B cell (primary cell): ENCODE data around the gene ARID4A.
"Not testable (repeated sequence)": the region's sequence is repeated elsewhere in the genome, so short reads cannot be mapped to it uniquely, and the experiment has no call there.

ENCODE experiments used
- CTCF ChIP-seq: fragments of 200-600 bp; IDR thresholded peaks from one replicate; pipeline ENCODE4 v1.8.0; 2022; ENCODE audit warnings: antibody characterized with exemption, mild to moderate bottlenecking
- EZH2 ChIP-seq: IDR thresholded peaks from 2 replicates; pipeline ENCODE4 v1.6.1; 2012; ENCODE audit warnings: borderline replicate concordance, low read depth, mild to moderate bottlenecking, moderate library complexity, low read length; ENCODE audit not compliant: insufficient read depth, poor library complexity, severe bottlenecking

GRCh38 chr14:58339666-58340065, 41.3 kb downstream of the ARID4A start:
- not testable (repeated sequence) for TF ChIP-seq CTCF, EZH2
